Colonic mucosa (tissue), 4 donors: ENCODE measurements around the gene HIPK2. TPM values are rescaled to one million over a fixed set of nuclear protein-coding genes. Genes with fewer than 3 reads are reported as not detected.

Experiments used
- DNase-seq: peaks from one replicate; pipeline ENCODE4 v3.0.0-alpha.2; 2020
- H3K27ac ChIP-seq: fragments of 200-600 bp; one replicate; pipeline ENCODE4 v1.8.0; 2021
- H3K27me3 ChIP-seq: fragments of 200-600 bp; one replicate; pipeline ENCODE4 v1.8.0; 2021
- H3K36me3 ChIP-seq: fragments of 200-600 bp; one replicate; pipeline ENCODE4 v1.8.0; 2021
- H3K4me1 ChIP-seq: fragments of 200-600 bp; one replicate; pipeline ENCODE4 v1.8.0; 2021; ENCODE audit warnings: mild to moderate bottlenecking
- H3K4me3 ChIP-seq: fragments of 200-600 bp; one replicate; pipeline ENCODE4 v1.8.0; 2021
- H3K9ac ChIP-seq, 2 donors: one replicate each; pipeline ENCODE4 v1.7.0; 2013; ENCODE audit warnings: control low read depth in 2 of 2, low read depth in 2 of 2, low read length in 2 of 2
- H3K9me3 ChIP-seq: fragments of 200-600 bp; one replicate; pipeline ENCODE4 v1.8.0; 2021
- CTCF ChIP-seq: fragments of 200-600 bp; IDR thresholded peaks from one replicate; pipeline ENCODE4 v1.8.0; 2022; ENCODE audit warnings: antibody characterized with exemption, mild to moderate bottlenecking
- intact Hi-C: fragments of 100-400 bp; cut with DNase I; formaldehyde crosslinking; loops from one replicate; pipeline ENCODE4 v1.14.1; 2022
- total RNA-seq, 2 donors: library from RNA; stranded (reverse); fragmentation: NEBNext Ultra II Directional in 1 of 2; extraction: Animal tissue kit (Norgen Biotek cat#: 25700) in 1 of 2; gene quantifications; one replicate each; pipeline ENCODE4 v1.2.1, GENCODE V29; 2021
- donor health status: healthy.
- donor health status: DM: no; HTN: no; CAD: no.
- donor health status: DM: no; HTN: no; CAD: no.

The HIPK2 gene
- total RNA-seq, 2 donors from 2014 or later = 25.3 to 28.4 TPM

DNA sequence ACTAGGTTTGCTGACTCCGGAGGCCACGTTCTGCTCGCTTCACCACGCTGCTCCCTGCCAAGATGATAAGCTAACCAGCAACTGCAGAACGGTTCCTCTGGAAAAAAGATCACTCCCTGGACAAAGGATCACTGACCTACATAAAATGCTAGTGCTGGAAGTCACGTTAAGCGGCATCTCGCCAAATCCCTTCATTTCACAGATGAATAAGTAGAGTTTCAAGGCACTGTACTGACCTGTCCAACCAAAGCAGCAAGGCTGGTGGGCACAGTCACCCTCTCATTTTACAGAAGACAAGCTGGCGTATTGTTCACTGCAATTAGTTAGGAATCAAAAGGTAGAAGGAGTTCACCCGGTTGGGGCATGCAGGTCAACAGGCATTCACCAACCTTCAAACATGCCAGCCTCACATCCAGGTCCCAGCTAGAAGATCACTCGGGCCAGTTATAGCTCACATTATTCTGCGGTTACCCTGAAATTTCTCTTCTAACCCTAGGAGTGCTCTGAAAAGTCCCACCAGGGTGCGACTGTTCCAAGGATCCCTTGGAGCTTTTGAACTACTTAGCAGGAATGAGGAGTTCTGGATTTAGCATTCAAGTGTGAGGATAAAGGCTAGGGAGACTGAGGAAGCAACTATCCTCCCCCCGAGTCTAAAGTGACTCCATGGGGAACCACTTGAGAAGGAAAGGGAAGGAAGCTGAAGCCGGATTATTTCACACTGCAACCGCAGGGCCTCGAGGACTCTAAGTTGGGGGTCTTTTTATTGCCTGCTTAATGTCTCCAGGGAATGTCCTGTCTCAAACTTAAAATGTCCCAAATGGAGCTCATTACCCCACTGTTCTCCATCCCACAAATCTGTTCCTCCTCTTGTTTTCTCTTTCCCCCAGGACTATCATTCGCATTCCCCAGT, 32.8 kb downstream of the HIPK2 start:
- intact Hi-C loops = no loop called here
- Histone ChIP-seq H3K4me1 (peaks cover 8% of the 10 kb centered on the region), H3K27me3 (no peaks in the 10 kb centered on the region), H3K4me3 (no peak overlapping the region), H3K9me3 (no peaks in the 10 kb centered on the region), H3K27ac (no peak overlapping the region), H3K36me3 (no peaks in the 10 kb centered on the region), H3K9ac (no peak overlapping the region)
- no peak for DNase-seq
- TF ChIP-seq CTCF = no peak

DNA sequence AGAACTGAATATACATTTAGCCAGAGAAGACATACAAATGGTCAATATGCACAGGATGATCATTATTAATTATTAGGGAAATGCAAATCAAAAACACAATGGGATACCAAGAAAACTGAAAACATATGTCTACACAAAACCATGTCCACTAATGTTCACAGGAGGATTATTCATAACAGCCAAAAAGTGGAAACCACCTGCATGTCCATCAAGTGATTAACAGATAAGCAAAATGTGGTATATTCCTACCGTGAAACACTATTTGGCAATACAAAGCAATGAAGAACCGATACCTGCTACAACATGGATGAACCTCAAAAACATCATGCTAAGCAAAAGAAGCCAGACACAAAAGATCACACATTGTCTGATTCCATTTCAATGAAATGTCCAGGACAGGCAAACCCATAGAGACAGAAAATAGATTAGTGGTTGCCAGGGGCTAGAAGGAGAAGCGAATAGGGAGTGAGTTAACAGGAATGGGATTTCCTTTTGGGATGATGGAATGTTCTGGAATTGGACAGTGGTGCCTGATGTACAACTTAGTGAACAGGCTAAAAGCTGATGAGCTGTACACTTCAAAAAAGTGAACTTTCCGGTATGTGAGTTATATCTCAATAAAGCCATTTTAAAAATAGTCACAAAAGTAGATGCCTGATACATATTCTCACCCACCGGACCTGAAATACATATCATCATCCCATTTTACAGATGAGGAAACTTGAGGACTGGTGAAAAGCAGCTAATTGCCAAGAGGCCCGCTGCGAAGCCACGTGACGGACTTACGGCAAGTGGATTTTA, 33.6 kb downstream of the HIPK2 start:
- Histone ChIP-seq H3K27me3 (no peaks in the 10 kb centered on the region), H3K36me3 (no peaks in the 10 kb centered on the region), H3K9ac (no peak overlapping the region), H3K27ac (no peak overlapping the region), H3K4me1 (peaks cover 12% of the 10 kb centered on the region), H3K4me3 (no peak overlapping the region), H3K9me3 (no peaks in the 10 kb centered on the region)
- no peak for TF ChIP-seq CTCF
- no peak for DNase-seq
- intact Hi-C loops = no loop called here

DNA sequence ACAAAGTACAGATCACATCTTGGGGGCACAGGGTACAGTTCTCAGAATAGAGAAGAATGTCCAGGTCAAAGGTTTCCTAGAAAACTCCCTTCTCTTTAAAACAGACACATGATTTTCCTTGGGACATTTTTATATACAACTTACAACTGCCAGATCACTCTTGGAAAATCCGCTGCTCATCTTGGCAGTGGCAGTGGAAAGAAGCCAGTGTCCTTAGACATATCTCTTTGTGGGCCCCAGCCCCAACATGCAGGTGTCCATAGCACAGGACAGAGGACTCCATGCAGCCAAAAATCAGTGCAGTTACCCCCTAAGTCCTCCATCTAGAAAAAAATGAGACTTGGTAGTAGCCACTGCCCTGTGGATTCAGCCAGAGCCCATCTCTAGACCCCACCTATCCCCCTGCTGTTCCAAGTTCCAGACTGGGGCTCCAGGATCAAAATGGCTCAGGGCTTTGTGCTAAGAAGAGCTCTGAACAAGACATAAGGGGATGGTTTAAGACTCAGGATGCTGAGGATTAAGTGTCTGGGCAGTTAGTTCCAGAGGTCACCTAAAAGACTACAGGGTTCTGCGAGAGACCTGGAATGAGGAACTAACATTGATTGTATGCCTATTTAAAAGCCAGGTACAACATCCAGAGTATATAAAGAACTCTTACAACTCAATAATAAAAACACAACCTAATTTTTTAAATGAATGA, 34.4 kb downstream of the HIPK2 start:
- H3K27me3 ChIP-seq = no peaks in the 10 kb centered on the region
- intact Hi-C loops = no loop called here
- DNase-seq = no peak
- no peak overlapping the region for H3K4me3 ChIP-seq
- no peak overlapping the region for H3K9ac ChIP-seq
- H3K9me3 ChIP-seq = no peaks in the 10 kb centered on the region
- TF ChIP-seq CTCF = no peak
- H3K27ac ChIP-seq = no peak overlapping the region
- H3K36me3 ChIP-seq = no peaks in the 10 kb centered on the region
- peaks cover 12% of the 10 kb centered on the region for H3K4me1 ChIP-seq

- Histone ChIP-seq H3K27me3 (no peaks in the 10 kb centered on the region), H3K36me3 (no peaks in the 10 kb centered on the region), H3K4me1 (peaks cover 21% of the 10 kb centered on the region), H3K4me3 (no peak overlapping the region), H3K9ac (no peak overlapping the region), H3K9me3 (no peaks in the 10 kb centered on the region), H3K27ac (no peak overlapping the region)
- DNase-seq = no peak
- intact Hi-C loops = no loop called here
- no peak for TF ChIP-seq CTCF
Observed at GRCh38 chr7:139741789-139742344, 35.9 kb downstream of the HIPK2 start.

DNA sequence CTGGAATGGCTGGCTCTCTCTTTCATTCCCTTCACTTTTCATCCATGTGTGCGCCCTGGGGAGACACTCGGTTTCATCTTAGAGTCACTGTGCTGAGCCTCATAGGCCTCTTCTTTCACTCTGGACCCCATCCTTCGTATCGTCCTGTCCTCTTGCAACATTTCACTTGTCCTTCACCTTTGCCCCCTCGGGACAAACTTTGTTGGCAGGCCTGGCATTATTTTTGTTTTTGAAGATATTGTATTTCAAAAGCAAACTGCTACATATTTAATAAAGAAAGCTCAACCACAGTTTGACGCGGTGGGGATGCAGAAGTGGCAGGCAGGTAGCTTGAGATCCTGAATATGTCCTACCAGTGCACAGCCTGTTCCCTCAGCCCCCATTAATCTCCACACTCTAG, 36.6 kb downstream of the HIPK2 start:
- Histone ChIP-seq H3K4me1 (peaks cover 21% of the 10 kb centered on the region), H3K9ac (no peak overlapping the region), H3K9me3 (no peaks in the 10 kb centered on the region), H3K4me3 (no peak overlapping the region), H3K36me3 (no peaks in the 10 kb centered on the region), H3K27me3 (no peaks in the 10 kb centered on the region), H3K27ac (no peak overlapping the region)
- no peak for TF ChIP-seq CTCF
- DNase-seq = no peak
- intact Hi-C loops = no loop called here
